HG03432 (cell line): ENCODE measurements around the gene MAGEA9B.
A peak's percentile ranks its signal among the peaks of the same experiment; 100 is the strongest.
"Not testable (repeated sequence)": the region's sequence is repeated elsewhere in the genome, so short reads cannot be mapped to it uniquely, and the experiment has no call there.

Experiments used
- ATAC-seq: cut with Tn5 transposase; IDR thresholded peaks from one replicate; pipeline ENCODE4 v1.9.1; 2021; ENCODE audit warnings: mild to moderate bottlenecking, moderate library complexity; ENCODE audit not compliant: unreplicated experiment

MAGEA9B gene

DNA sequence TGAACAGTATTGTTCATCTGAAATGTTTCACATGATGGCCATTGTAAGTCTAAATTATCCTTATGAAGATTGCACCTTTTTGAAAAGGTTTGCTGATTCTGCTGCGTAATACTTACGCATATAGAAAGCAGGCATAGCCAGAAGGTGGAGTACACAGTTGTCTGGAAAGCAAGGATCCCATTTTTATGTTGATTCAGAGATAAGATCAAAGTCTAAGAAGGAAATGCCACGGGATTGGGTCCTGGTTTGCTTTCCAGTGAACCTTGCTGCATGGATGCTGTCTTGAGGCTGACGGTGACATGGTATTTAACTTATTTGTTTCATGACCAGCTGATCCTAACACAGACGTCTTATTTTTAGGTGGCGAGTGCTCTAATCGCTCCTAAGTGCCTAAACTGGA, 15.5 kb downstream of the MAGEA9B start:
- ATAC-seq: no peak

GRCh38 chrX:149570668-149571067, 16.6 kb downstream of the MAGEA9B start:
- no peak for ATAC-seq

GRCh38 chrX:149569770-149570169, 17.5 kb downstream of the MAGEA9B start:
- ATAC-seq: peak; percentile 28

- ATAC-seq: no peak
Measured at GRCh38 chrX:149568701-149569296, 18.5 kb downstream of the MAGEA9B start.

- ATAC-seq: no peak
Measured at GRCh38 chrX:149567621-149568417, 19.4 kb downstream of the MAGEA9B start.

DNA sequence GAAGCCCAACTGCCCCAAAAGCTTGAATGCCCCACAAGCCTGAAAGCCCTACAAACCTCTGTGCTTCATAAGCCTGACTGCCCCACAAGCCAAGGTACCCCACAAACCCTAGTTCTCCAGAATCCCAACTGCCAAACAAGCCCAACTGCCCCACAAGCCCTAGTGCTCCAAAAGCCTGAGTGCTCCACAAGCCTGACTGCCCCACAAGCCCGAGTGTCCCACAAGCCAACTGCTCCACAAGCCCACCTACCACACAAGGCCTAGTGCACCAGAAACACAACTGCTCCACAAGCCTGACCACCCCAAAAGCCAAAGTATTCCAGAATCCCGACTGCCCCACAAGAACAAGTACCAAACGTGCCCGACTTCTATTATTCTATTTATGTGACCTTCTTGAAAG, 23.9 kb downstream of the MAGEA9B start:
- ATAC-seq: no peak

DNA sequence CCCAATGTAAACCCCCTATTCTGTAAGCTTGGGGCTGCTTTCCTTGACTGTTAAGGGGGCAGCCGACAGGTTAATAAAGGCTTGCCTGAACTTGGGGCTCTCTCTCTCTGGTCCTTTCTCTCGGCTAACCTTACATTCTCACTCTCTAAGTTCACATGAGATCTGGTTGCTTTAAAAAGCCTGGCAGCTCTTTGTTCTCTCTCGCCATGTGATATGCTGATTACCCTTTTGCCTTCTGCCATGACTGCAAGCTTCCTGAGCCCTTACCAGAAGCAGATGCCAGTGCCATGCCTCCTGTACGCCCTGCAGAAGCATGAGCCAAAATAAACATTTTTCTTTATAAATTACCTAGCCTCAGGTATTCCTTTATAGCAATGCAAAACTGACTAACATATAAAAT, 32.0 kb downstream of the MAGEA9B start:
- ATAC-seq: not testable (repeated sequence)

- ATAC-seq: not testable (repeated sequence)
Measured at GRCh38 chrX:149551939-149552248, 35.4 kb downstream of the MAGEA9B start.

- ATAC-seq: peak; percentile 59
Measured at GRCh38 chrX:149551245-149551938, 35.9 kb downstream of the MAGEA9B start.

DNA sequence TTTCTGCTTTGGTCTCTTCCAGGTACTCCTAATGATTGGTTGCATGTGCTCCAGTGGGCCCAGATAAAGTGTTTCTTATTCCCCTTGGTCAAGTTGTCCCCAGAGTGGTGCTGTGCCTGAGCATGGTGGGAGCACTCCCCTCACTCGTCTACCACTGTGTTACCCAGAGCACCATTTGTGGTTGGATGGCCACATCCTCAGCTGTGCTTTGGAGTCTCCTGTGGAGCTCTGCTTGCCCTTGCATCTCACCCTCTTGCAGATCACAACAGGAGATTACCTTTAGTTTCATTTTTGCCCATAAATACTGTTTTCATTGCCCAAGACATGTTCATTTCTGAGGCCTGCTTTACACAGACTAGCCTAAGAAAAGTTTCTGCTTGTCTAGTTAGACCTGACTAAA, 36.8 kb downstream of the MAGEA9B start:
- not testable (repeated sequence) for ATAC-seq

DNA sequence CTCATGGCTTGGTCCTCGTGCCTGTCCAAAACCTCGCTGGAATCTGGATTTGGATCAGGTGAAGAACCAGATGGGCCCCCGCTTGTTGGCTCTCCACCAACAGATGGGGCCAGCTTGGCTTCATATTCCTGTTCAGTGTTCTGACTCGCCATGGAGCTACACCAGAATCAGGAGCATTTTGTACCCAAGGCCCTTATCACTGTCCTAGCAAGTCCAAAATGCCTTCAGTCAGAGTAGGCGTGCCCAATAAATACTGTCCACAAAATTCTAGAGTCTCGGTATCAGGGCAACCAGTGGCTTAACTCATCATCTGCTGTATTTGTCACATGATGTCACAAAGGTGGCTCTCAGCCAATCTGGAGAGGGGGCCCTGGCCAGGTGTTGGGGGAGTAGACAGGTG, 37.6 kb downstream of the MAGEA9B start, which contains the start of gene HSFX3:
HSFX3 (minus strand) TSS at position 224 of the 400 bp plus-strand sequence; CDS start at position 152, 72 bp downstream.
- ATAC-seq: not testable (repeated sequence)

DNA sequence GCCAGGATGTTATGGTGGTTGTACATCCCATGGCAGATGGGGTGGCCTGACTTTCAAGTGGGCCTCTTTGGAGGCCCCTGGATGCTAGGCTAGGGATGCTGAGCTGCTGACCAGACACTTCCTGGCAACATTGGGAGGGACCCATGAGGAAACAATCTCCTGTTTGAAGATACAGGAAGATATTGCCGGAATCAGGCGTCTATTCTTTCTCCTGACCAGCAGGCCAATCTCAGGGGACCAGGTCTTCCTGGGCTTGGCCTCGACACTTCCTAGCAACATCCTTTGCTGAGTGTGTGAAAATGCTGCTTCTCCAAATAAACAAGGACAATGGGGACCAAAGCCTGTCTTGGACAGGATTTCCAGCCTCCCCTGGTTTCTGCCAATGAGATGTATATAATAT, 39.5 kb downstream of the MAGEA9B start:
- ATAC-seq: not testable (repeated sequence)

DNA sequence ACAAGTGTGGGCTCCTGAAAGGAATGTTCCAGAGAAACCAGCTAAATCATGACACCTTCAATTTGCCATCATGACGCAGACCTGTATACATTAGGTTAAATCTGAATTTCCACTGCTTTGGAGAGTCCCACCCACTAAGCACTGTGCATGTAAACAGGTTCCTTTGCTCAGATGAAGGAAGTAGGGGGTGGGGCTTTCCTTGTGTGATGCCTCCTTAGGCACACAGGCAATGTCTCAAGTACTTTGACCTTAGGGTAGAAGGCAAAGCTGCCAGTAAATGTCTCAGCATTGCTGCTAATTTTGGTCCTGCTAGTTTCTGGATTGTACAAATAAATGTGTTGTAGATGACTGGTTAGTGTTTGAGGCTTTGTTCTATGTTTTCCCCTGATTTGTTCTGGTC, 40.3 kb downstream of the MAGEA9B start:
- not testable (repeated sequence) for ATAC-seq

GRCh38 chrX:149545545-149546543, 41.4 kb downstream of the MAGEA9B start:
- not testable (repeated sequence) for ATAC-seq

DNA sequence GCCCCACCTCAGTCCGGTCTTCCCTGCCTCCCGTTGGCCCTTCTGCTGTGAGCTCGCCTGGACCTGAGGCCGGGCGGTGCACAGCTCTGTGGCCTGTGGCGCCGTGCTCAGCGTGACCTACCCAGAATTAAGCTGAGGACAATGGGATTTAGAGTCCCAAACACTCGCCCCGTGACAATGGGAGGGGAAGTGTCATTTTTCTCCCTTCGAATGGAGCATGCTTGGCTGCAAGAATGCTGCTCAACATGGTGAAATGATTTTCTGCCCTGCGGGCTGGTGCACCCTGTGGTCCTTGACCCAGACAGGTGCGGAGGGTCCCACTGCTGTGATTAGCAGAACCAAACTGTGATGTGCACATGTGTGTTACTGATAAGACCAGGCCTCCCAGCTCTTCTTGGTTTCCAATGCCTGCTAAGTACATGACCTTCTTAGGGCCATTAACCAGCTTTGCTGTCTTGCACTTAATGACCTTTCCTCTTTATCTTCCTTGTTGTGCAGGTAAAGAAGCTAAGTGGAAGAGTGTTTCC, 45.7 kb downstream of the MAGEA9B start:
- ATAC-seq: no peak

GRCh38 chrX:149540621-149541520, 46.4 kb downstream of the MAGEA9B start, which contains the start of gene EOLA1:
Gene EOLA1, plus strand, starts transcription at chrX:149541012. Its CDS starts 4,619 bp downstream, at chrX:149545631.
- peak; percentile 81 for ATAC-seq

DNA sequence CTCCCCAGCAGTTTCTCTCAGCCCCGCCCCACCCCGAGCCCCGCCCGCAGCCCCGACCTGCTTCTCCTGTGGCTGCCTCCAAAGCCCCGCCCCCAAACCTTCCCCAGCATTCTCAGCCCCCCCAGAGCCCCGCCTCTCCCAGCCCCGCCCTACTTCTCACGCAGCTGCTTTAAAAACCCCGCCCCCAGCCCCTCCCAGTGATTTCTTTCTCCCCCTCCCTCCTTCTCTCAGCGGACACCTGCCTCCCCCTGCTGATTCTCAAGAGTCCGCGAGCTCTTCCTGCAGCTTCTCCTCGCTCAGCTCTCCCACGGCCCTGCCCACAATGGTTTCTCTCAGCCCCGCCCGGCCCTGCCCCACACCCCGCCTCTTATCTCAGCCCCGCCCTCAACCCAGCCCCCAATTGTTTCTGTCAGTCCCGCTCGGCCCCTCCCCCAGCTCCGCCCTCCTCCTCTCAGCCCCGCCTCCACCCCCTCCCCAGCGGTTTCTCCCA, 47.1 kb downstream of the MAGEA9B start:
- peak; percentile 15 for ATAC-seq

DNA sequence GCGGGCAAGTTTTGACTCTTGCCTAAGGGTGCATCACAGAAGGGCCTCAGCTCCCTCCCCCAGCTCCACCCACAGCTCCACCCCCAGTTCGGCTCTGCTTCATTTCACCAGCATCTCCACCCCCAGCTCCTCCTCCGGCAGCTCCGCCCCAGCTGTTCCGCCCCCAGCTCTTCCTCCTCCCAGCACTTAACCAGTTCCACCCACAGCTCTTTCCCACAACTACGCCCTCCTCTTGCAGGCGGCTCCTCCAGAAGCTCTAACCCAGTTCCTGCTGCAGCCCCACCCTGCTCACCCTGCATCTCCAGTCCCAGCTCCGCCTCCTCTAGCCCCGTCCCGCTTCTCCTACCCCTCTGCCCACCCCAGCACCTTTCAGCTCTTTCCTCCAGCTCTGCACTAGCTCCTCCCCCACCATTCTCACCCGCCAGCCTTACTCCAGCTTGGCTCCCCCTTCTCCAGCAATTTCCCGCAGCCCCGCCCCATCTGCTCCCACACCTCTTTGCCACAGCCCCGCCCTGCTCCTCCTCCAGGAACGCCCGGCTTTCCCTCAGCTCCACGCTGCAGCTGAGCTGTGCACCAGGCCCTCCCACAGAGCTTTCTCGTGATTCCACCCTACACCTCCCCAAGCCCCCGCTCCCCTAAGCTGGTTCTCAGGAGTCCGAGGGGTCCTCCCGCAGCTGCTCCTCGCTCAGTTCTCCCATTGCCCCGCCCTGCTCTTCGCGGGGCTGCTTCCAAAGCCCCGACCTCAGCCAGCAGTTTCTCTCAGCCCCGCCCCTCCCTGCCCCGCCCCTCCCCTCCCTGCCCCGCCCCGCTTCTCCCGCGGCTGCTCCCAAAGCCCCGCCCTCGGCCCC, 47.8 kb downstream of the MAGEA9B start:
- peak; percentile 59 for ATAC-seq
